Loucy (cell line): Measurements from ENCODE around the gene MOAP1.

Experiments
- CTCF ChIP-seq: fragments of 200-600 bp; sonication (generic); conservative IDR thresholded peaks from 2 replicates; pipeline ENCODE4 v1.5.1; 2014; ENCODE audit warnings: mild to moderate bottlenecking, antibody characterized with exemption, low read length
- EZH2phosphoT487 ChIP-seq: fragments of 200-600 bp; IDR thresholded peaks from 2 replicates; pipeline ENCODE4 v1.6.1; 2018; ENCODE audit warnings: antibody characterized with exemption, mild to moderate bottlenecking, moderate library complexity, borderline replicate concordance

GRCh38 chr14:93195316-93195999 lies 10.8 kb upstream of the MOAP1 start:
- TF ChIP-seq EZH2phosphoT487 (no peak), CTCF (no peak)
